Upper lobe of left lung (tissue), 4 donors: ENCODE measurements around the gene FAM72C.
"Not testable (repeated sequence)": the region's sequence is repeated elsewhere in the genome, so short reads cannot be mapped to it uniquely, and the experiment has no call there.

Experiments used
- EP300 ChIP-seq, 4 donors: sonication (generic); formaldehyde crosslinking; IDR thresholded peaks; one replicate each; pipeline ENCODE4 v1.5.1; 2017; ENCODE audit warnings: antibody characterized with exemption in 4 of 4, control low read depth in 2 of 4
- POLR2A ChIP-seq, 4 donors: fragments of 450-650 bp; IDR thresholded peaks; one replicate each; pipeline ENCODE4 v1.5.1; 2016 to 2017; ENCODE audit warnings: antibody characterized with exemption in 4 of 4, mild to moderate bottlenecking in 2 of 4
- TF ChIP-seq, protein P1 (sequence below), 6 experiments: fragments of 450-650 bp in 4 of 6; fragments of 200-600 bp in 2 of 6; sonication (generic) in 2 of 6; IDR thresholded peaks; one replicate each; pipeline ENCODE4 v1.5.1; 2016 to 2019; ENCODE audit warnings: antibody characterized with exemption in 6 of 6

DNA sequence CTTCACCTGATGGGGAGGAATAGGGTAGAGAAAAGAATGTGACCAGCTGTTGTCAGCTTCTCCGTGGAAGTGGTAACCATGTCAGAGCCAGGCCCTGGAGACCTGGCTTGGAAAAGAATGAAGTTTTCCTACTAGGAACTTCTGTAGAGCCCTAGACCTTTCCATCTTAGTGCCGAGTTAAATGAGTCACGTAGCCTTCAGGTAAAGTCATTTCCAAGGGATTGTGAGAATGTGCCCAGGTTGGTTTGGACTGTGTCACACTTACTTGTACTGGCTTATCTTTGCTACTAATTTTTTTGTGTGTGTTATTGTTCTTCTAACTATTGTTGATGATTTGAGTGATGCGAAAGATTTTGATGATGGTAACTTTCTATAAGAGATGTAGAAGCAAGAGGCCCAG is 42.3 kb upstream of the FAM72C start:
- not testable (repeated sequence) for TF ChIP-seq POLR2A, EP300 (IDR thresholded peaks at IDR 0.05)
- TF ChIP-seq, protein P1, sequence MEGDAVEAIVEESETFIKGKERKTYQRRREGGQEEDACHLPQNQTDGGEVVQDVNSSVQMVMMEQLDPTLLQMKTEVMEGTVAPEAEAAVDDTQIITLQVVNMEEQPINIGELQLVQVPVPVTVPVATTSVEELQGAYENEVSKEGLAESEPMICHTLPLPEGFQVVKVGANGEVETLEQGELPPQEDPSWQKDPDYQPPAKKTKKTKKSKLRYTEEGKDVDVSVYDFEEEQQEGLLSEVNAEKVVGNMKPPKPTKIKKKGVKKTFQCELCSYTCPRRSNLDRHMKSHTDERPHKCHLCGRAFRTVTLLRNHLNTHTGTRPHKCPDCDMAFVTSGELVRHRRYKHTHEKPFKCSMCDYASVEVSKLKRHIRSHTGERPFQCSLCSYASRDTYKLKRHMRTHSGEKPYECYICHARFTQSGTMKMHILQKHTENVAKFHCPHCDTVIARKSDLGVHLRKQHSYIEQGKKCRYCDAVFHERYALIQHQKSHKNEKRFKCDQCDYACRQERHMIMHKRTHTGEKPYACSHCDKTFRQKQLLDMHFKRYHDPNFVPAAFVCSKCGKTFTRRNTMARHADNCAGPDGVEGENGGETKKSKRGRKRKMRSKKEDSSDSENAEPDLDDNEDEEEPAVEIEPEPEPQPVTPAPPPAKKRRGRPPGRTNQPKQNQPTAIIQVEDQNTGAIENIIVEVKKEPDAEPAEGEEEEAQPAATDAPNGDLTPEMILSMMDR (IDR thresholded peaks at IDR 0.05) = not testable (repeated sequence)
